Measurements from ENCODE around the gene CCDC57. TPM values are rescaled to one million over a fixed set of nuclear protein-coding genes. Genes with fewer than 3 reads are reported as not detected.

The CCDC57 gene
- total and polyA plus RNA-seq, 9 of the 15 experiments (the other 6 are each of a cell fraction or from before 2014, with no cell fraction given): 0.83 to 36.2 (median 13.6) TPM

GRCh38 chr17:82149401-82150099 is 63.1 kb downstream of the CCDC57 start:
- CTCF ChIA-PET (ENCODE audit: low intra/inter-chr PET ratio): no interaction called here
- 88% methylated on average over 26 of the region's 27 CpGs for WGBS (ENCODE audit: insufficient coverage, low coverage, missing lambda C conversion rate)
- no peaks in the 10 kb centered on the region for H3K79me2 ChIP-seq (ENCODE audit: control insufficient read depth, insufficient read depth, low read length)
- TF ChIP-seq ARID4B (CRISPR knock-in tag; IDR thresholded peaks at IDR 0.05): no peak
- no peak for TF ChIP-seq FIP1L1 (IDR thresholded peaks at IDR 0.05; ENCODE audit: low read depth, low read length, poor library complexity, severe bottlenecking)
- TF ChIP-seq CHD2 (IDR thresholded peaks at IDR 0.05; ENCODE audit: low read depth, low read length): no peak
- TF ChIP-seq ZNF263 (CRISPR knock-in tag; IDR thresholded peaks at IDR 0.05; ENCODE audit: borderline replicate concordance): no peak
- TF ChIP-seq THAP7 (CRISPR knock-in tag; IDR thresholded peaks at IDR 0.05): no peak
- no peak for TF ChIP-seq ZNF282 (CRISPR knock-in tag; IDR thresholded peaks at IDR 0.05)
- no peak for TF ChIP-seq USF2 (CRISPR knock-in tag; IDR thresholded peaks at IDR 0.05)
- no peak for TF ChIP-seq IRF1 (CRISPR knock-in tag; IDR thresholded peaks at IDR 0.05; ENCODE audit: borderline replicate concordance)
- TF ChIP-seq ZNF384 (IDR thresholded peaks at IDR 0.05; ENCODE audit: low read depth, low read length): no peak
- no peak for TF ChIP-seq SP1 (CRISPR knock-in tag; IDR thresholded peaks at IDR 0.05)
- TF ChIP-seq EP300 (IDR thresholded peaks at IDR 0.05; ENCODE audit: low read length): no peak
- TF ChIP-seq ZFPM2 (CRISPR knock-in tag; IDR thresholded peaks at IDR 0.05): no peak
- TF ChIP-seq KLF16 (IDR thresholded peaks at IDR 0.05): no peak
- no peak for TF ChIP-seq POLR3A (IDR thresholded peaks at IDR 0.05; ENCODE audit: borderline replicate concordance, extremely low read depth, insufficient read depth, insufficient read length)
- no peak for TF ChIP-seq HMG20A (CRISPR knock-in tag; conservative IDR thresholded peaks at IDR 0.05)
- TF ChIP-seq ZNF764 (CRISPR knock-in tag; IDR thresholded peaks at IDR 0.05; ENCODE audit: low read depth): no peak
- TF ChIP-seq FUS (optimal IDR thresholded peaks at IDR 0.05; ENCODE audit: low read depth, low read length): no peak

More at GRCh38 chr17:82149401-82150099, 63.1 kb downstream of the CCDC57 start:
- in situ Hi-C loops (cut with MboI): no loop called here
- Histone ChIP-seq H3K4me3 (no peak overlapping the region), H3K4me1 (replicated peaks in 1 of 2; ENCODE audit: control insufficient read depth in 2 of 2, insufficient read depth in 2 of 2, low read length in 2 of 2) (peaks cover 0 to 27% of the 10 kb centered on the region in 2 experiments; a peak in 3 of 5 replicates), H3K9me3 (replicated peaks; ENCODE audit: control insufficient read depth, insufficient read depth, low read depth, low read length) (0 out of 2 replicates have a peak, but pooled peaks cover 3% of the 10 kb centered on the region), H3K27ac (ENCODE audit: extremely low read depth, low read depth, low read length) (no peak overlapping the region), H3K36me3 (ENCODE audit: control insufficient read depth, insufficient read depth, low read length) (no peaks in the 10 kb centered on the region), H4K20me1 (replicated peaks; ENCODE audit: control insufficient read depth, insufficient read depth, low read length) (no peaks in the 10 kb centered on the region), H2AFZ (ENCODE audit: low read depth, low read length) (no peak overlapping the region), H3K4me2 (ENCODE audit: insufficient read depth, low read length) (no peak overlapping the region), H3K9me1 (ENCODE audit: control insufficient read depth, insufficient read depth, low read length) (no peaks in the 10 kb centered on the region), H3K27me3 (ENCODE audit: control insufficient read depth in 2 of 2, insufficient read depth in 2 of 2, low read length in 2 of 2) (no peaks in the 10 kb centered on the region), H3K9ac (ENCODE audit: insufficient read depth in 1 of 2, low read depth in 2 of 2, low read length in 2 of 2) (no peak overlapping the region)
- no TSS peak for BruUV-seq (replicated peaks)
- FAIRE-seq (no peak), DNase-seq (ENCODE audit: extremely low read depth in 1 of 4, low spot score in 3 of 4) (no peak), ATAC-seq (no peak)
- intact Hi-C loops (cut with micrococcal nuclease): loop anchor here (10.0 kb wide), 1 partner anchor 195 kb away; no protein-coding TSS in a partner anchor
- POLR2A ChIA-PET: interaction anchor here (0.6 kb wide), 1 partner anchor 70 kb away, joined by 3 read pairs; no protein-coding TSS in a partner anchor
